Fibroblast of the aortic adventitia (primary cell): Measurements from ENCODE around the gene UQCRC1. TPM values are rescaled to one million over a fixed set of nuclear protein-coding genes. Genes with fewer than 3 reads are reported as not detected.

ENCODE experiments used
- DNase-seq: peaks from one replicate; pipeline ENCODE4 v3.0.0-alpha.2; 2010; ENCODE audit warnings: low read depth
- H3K4me3 ChIP-seq: 2 replicates; pipeline ENCODE4 v1.5.1; 2011; ENCODE audit warnings: low read depth, mild to moderate bottlenecking, control low read depth, low read length, moderate library complexity
- CTCF ChIP-seq: IDR thresholded peaks from 2 replicates; pipeline ENCODE4 v1.5.1; 2011; ENCODE audit warnings: mild to moderate bottlenecking, low read length, control low read depth, inconsistent platforms; ENCODE audit not compliant: insufficient read depth
- total RNA-seq: library from RNA; depleted of rRNA; stranded (reverse); fragments of >200 nt; gene quantifications from 2 replicates; pipeline ENCODE4 v1.2.3, GENCODE V29; 2012; ENCODE audit warnings: low replicate concordance

UQCRC1 gene
- total RNA-seq, 1 donor: 196 TPM

- DNase-seq: no peak
- TF ChIP-seq CTCF: no peak
- peak overlapping the region; percentile 89 for H3K4me3 ChIP-seq
Measured at GRCh38 chr3:48633743-48634142, 24.3 kb upstream of the UQCRC1 start.

- DNase-seq: no peak
- no peak overlapping the region for H3K4me3 ChIP-seq
- TF ChIP-seq CTCF: no peak
Measured at GRCh38 chr3:48633256-48633655, 23.8 kb upstream of the UQCRC1 start.

GRCh38 chr3:48631516-48632448 lies 22.3 kb upstream of the UQCRC1 start:
- H3K4me3 ChIP-seq: no peak overlapping the region
- no peak for DNase-seq
- no peak for TF ChIP-seq CTCF

- no peak for DNase-seq
- TF ChIP-seq CTCF: no peak
- H3K4me3 ChIP-seq: no peak overlapping the region
Measured at GRCh38 chr3:48630833-48631232, 21.4 kb upstream of the UQCRC1 start.

GRCh38 chr3:48630407-48630806 lies 21.0 kb upstream of the UQCRC1 start:
- DNase-seq: no peak
- no peak overlapping the region for H3K4me3 ChIP-seq
- no peak for TF ChIP-seq CTCF

GRCh38 chr3:48629894-48630293 lies 20.4 kb upstream of the UQCRC1 start:
- H3K4me3 ChIP-seq: no peak overlapping the region
- no peak for DNase-seq
- no peak for TF ChIP-seq CTCF
